Measurements from ENCODE around the gene RAI14. TPM values are rescaled to one million over a fixed set of nuclear protein-coding genes. Genes with fewer than 3 reads are reported as not detected.
"Not testable (repeated sequence)": the region's sequence is repeated elsewhere in the genome, so short reads cannot be mapped to it uniquely, and the experiment has no call there.

Gene RAI14
- total and polyA plus RNA-seq, 2 donors (not counting 3 experiments of a cell fraction or from before 2014, with no cell fraction given), result 114 to 369 TPM

DNA sequence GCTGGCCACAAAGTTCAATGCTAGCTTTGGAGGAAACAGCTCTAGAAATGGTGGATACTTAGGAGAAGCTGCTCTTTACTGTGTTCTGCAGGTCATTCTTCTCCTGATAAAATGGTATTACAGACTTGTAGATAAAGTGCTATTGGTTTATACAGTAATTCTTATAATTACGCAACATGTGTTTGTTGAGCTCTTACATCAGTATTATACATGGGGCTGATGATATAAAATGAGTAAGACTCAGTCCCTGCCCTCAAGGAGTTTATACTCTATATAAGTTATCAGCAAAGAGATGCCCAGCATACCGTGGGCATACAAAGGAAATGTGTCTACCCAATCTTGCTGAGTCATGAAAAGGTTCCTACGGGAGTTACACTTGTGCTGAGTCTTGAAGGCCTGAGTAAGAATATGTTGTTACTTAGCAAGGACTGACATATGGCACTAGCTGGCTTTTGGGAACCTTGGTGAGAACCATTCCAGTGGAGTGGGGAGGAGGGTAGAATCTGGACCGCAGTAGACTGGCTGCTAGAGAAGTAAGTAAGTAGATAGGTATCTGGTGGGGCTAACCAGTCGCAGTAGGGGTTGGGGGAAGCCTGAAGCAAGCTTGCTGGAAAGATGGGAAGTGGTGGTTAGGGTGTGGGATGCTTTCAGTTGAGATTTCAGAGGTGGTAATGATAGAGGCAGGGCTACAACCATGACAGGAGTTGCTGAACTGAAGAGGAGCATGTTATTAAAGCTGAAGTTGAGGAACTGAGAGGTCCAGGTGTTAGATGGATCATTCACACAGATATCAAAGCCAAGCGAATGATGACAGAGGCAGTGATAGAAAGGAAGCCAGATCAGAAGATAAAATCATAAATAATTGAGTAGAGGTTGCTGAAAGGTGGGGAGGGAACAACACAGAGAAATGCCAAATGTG lies 171.7 kb downstream of the RAI14 start:
- H3K27ac ChIP-seq (ENCODE audit: insufficient read depth, low read depth, low read length), result no peak overlapping the region
- TF ChIP-seq, protein P1, sequence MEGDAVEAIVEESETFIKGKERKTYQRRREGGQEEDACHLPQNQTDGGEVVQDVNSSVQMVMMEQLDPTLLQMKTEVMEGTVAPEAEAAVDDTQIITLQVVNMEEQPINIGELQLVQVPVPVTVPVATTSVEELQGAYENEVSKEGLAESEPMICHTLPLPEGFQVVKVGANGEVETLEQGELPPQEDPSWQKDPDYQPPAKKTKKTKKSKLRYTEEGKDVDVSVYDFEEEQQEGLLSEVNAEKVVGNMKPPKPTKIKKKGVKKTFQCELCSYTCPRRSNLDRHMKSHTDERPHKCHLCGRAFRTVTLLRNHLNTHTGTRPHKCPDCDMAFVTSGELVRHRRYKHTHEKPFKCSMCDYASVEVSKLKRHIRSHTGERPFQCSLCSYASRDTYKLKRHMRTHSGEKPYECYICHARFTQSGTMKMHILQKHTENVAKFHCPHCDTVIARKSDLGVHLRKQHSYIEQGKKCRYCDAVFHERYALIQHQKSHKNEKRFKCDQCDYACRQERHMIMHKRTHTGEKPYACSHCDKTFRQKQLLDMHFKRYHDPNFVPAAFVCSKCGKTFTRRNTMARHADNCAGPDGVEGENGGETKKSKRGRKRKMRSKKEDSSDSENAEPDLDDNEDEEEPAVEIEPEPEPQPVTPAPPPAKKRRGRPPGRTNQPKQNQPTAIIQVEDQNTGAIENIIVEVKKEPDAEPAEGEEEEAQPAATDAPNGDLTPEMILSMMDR (IDR thresholded peaks at IDR 0.05; ENCODE audit: extremely low read depth in 1 of 2, insufficient read depth in 1 of 2, low read depth in 1 of 2, low read length in 2 of 2), result no peak
- TF ChIP-seq GATA2 (IDR thresholded peaks at IDR 0.05; ENCODE audit: insufficient read depth, insufficient read length, low read depth, low read length) (no peak), FOS (IDR thresholded peaks at IDR 0.05; ENCODE audit: borderline replicate concordance, insufficient read depth, low read length) (no peak), POLR2A (IDR thresholded peaks at IDR 0.05; ENCODE audit: low read depth, low read length) (no peak)
- no peaks in the 10 kb centered on the region for H3K27me3 ChIP-seq (ENCODE audit: control insufficient read depth in 2 of 2, insufficient read depth in 2 of 2, low read length in 2 of 2)
- ChIA-PET CTCF (interaction anchor here (0.6 to 2.0 kb wide), 5 partner anchors 11 to 70 kb away, joined by 3 to 4 read pairs (median 3); partner anchors contain the start of gene TTC23L), POLR2A (no interaction called here)
- peaks cover 59 to 63% of the 10 kb centered on the region in 2 experiments for H3K36me3 ChIP-seq (ENCODE audit: control insufficient read depth in 2 of 2, extremely low read depth in 1 of 2, insufficient read depth in 2 of 2, low read length in 2 of 2)
- no TSS peak for BruUV-seq (replicated peaks)
- no peaks in the 10 kb centered on the region for H3K9me1 ChIP-seq (replicated peaks; ENCODE audit: control insufficient read depth, extremely low read depth, insufficient read depth, low read length)
- H3K9ac ChIP-seq (replicated peaks; ENCODE audit: extremely low read depth, insufficient read depth, low read length), result no peak overlapping the region
- no peak overlapping the region for H3K4me2 ChIP-seq (ENCODE audit: insufficient read depth, low read length)
- dilution Hi-C loops (cut with MboI; ENCODE audit: extremely low pct_ligation_motif_present, low sequenced_read_pairs) (no loop called here), intact Hi-C loops (cut with micrococcal nuclease) (no loop called here)
- no peaks in the 10 kb centered on the region for H3K4me1 ChIP-seq (ENCODE audit: control insufficient read depth, extremely low read depth, insufficient read depth, low read length)
- no peak overlapping the region for H3K4me3 ChIP-seq (replicated peaks in 1 of 3; ENCODE audit: insufficient read depth in 1 of 3, low read depth in 1 of 3, low read length in 3 of 3)
- no peaks in the 10 kb centered on the region for H3K9me3 ChIP-seq (replicated peaks; ENCODE audit: control insufficient read depth, insufficient read depth, low read length)
- DNase-seq (ENCODE audit: low read depth, low spot score) (no peak), FAIRE-seq (no peak)
- no peak overlapping the region for H2AFZ ChIP-seq (ENCODE audit: low read depth, low read length)
- no peaks in the 10 kb centered on the region for H4K20me1 ChIP-seq (replicated peaks; ENCODE audit: control insufficient read depth, extremely low read depth, insufficient read depth, low read length)
- H3K79me2 ChIP-seq (ENCODE audit: control insufficient read depth, insufficient read depth, low read length), result no peaks in the 10 kb centered on the region

DNA sequence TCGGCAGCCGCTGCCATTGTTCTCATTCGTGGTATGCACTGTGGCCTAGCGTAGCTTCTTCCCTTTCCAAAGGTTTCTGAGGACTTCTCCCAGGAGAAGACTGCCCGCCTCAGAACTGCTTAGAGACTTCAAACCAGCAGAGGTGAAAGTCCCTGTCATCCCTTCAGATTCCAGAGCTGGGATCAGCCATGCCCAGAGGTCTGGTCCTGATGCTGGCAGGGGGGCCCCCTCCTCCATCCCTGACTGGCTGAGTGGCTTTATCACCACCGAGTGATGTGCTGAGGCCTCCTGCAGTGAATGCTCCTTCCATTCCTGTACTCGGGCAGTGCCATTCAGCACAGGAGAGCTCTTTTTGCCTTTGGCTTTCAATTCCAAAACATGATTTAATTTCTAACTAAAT lies 174.7 kb downstream of the RAI14 start:
- H3K27me3 ChIP-seq (ENCODE audit: control insufficient read depth in 2 of 2, insufficient read depth in 2 of 2, low read length in 2 of 2); DNase-seq (ENCODE audit: low read depth, low spot score); BruUV-seq (replicated peaks); H3K9ac ChIP-seq (replicated peaks; ENCODE audit: extremely low read depth, insufficient read depth, low read length); H3K79me2 ChIP-seq (ENCODE audit: control insufficient read depth, insufficient read depth, low read length); H4K20me1 ChIP-seq (replicated peaks; ENCODE audit: control insufficient read depth, extremely low read depth, insufficient read depth, low read length); FAIRE-seq; H3K9me1 ChIP-seq (replicated peaks; ENCODE audit: control insufficient read depth, extremely low read depth, insufficient read depth, low read length); H3K9me3 ChIP-seq (replicated peaks; ENCODE audit: control insufficient read depth, insufficient read depth, low read length); H3K4me3 ChIP-seq (replicated peaks in 1 of 3; ENCODE audit: insufficient read depth in 1 of 3, low read depth in 1 of 3, low read length in 3 of 3); H2AFZ ChIP-seq (ENCODE audit: low read depth, low read length); dilution Hi-C loops (cut with MboI; ENCODE audit: extremely low pct_ligation_motif_present, low sequenced_read_pairs); H3K4me2 ChIP-seq (ENCODE audit: insufficient read depth, low read length); CTCF ChIA-PET; intact Hi-C loops (cut with micrococcal nuclease); H3K4me1 ChIP-seq (ENCODE audit: control insufficient read depth, extremely low read depth, insufficient read depth, low read length); H3K27ac ChIP-seq (ENCODE audit: insufficient read depth, low read depth, low read length); POLR2A ChIA-PET: not testable (repeated sequence)
- H3K36me3 ChIP-seq (ENCODE audit: control insufficient read depth in 2 of 2, extremely low read depth in 1 of 2, insufficient read depth in 2 of 2, low read length in 2 of 2), result peaks cover 42 to 50% of the 10 kb centered on the region in 2 experiments

Data from endothelial cell of umbilical vein (primary cell).